K562 (cell line): ENCODE data around the gene ADGRB2.

Experiments
- ARNT ChIP-seq, 2 experiments: fragments of 450-650 bp; IDR thresholded peaks; 2 replicates each; pipeline ENCODE4 v1.6.1; 2016; ENCODE audit warnings: mild to moderate bottlenecking in 1 of 2
- ILF3 ChIP-seq: fragments of 450-650 bp; IDR thresholded peaks from 2 replicates; pipeline ENCODE4 v1.6.1; 2018; ENCODE audit warnings: antibody characterized with exemption, mild to moderate bottlenecking, moderate library complexity, borderline replicate concordance
- MNT ChIP-seq, 2 experiments: fragments of 450-650 bp; conservative IDR thresholded peaks; 2 replicates each; pipeline ENCODE4 v1.6.1; 2017; ENCODE audit warnings: mild to moderate bottlenecking in 2 of 2, moderate library complexity in 2 of 2
- NR2C2 ChIP-seq, 2 experiments: fragments of 200-800 bp in 1 of 2; sonication (Bioruptor generic) in 1 of 2; sonication (generic) in 1 of 2; formaldehyde crosslinking in 1 of 2; IDR thresholded peaks; 2 replicates each; pipeline versions ENCODE4 v1.6.1 to v1.8.0; 2016 to 2022; ENCODE audit warnings: mild to moderate bottlenecking in 1 of 2, missing compliant biosample characterization in 1 of 2, missing genetic modification characterization in 1 of 2, missing genetic modification reagents in 1 of 2
- POLR2A ChIP-seq: fragments of 450-650 bp; conservative IDR thresholded peaks from 2 replicates; pipeline ENCODE4 v1.6.1; 2016
- RNF2 ChIP-seq: sonication (generic); IDR thresholded peaks from 2 replicates; pipeline ENCODE4 v1.6.1; 2016
- TOE1 ChIP-seq, 2 experiments: fragments of 450-650 bp in 1 of 2; sonication (generic) in 1 of 2; formaldehyde crosslinking in 1 of 2; IDR thresholded peaks; 2 replicates each; pipeline versions ENCODE4 v1.7.1 to v1.8.0; 2016 to 2022; ENCODE audit warnings: borderline replicate concordance in 2 of 2, mild to moderate bottlenecking in 2 of 2, antibody characterized with exemption in 1 of 2, inconsistent platforms in 1 of 2, low read depth in 1 of 2, missing genetic modification reagents in 1 of 2, moderate library complexity in 1 of 2
- ZBTB40 ChIP-seq, 2 experiments: fragments of 450-650 bp in 1 of 2; sonication (generic) in 1 of 2; formaldehyde crosslinking in 1 of 2; IDR thresholded peaks; 2 replicates each; pipeline versions ENCODE4 v1.7.1 to v1.9.0; 2016 to 2022; ENCODE audit warnings: inconsistent platforms in 1 of 2, mild to moderate bottlenecking in 1 of 2, missing genetic modification reagents in 1 of 2
- ZHX1 ChIP-seq: fragments of 150-350 bp; conservative IDR thresholded peaks from 2 replicates; pipeline ENCODE4 v1.6.1; 2014; ENCODE audit warnings: low read length
- ZNF3 ChIP-seq: fragments of 250-450 bp; sonication (Bioruptor Pico); IDR thresholded peaks from 2 replicates; pipeline ENCODE4 v1.5.0; 2021; ENCODE audit warnings: mild to moderate bottlenecking, moderate library complexity
- ZNF699 ChIP-seq: fragments of 250-450 bp; sonication (Bioruptor Pico); IDR thresholded peaks from 2 replicates; pipeline ENCODE4 v1.8.0; 2021; ENCODE audit warnings: mild to moderate bottlenecking, moderate library complexity; ENCODE audit not compliant: insufficient replicate concordance
- TF ChIP-seq, protein P1 (sequence below): sonication (generic); formaldehyde crosslinking; IDR thresholded peaks from 2 replicates; pipeline ENCODE4 v1.4.0; 2020; ENCODE audit warnings: mild to moderate bottlenecking, missing genetic modification reagents

GRCh38 chr1:31756578-31756977 is 7.6 kb downstream of the ADGRB2 start:
- no peak for TF ChIP-seq ZBTB40 (IDR thresholded peaks at IDR 0.05)
- TF ChIP-seq ZBTB40 (CRISPR knock-in tag; IDR thresholded peaks at IDR 0.05) = no peak
- TF ChIP-seq ZHX1 = no peak
- no peak for TF ChIP-seq POLR2A
- no peak for TF ChIP-seq ARNT (IDR thresholded peaks at IDR 0.05)
- no peak for TF ChIP-seq NR2C2 (CRISPR knock-in tag; IDR thresholded peaks at IDR 0.05)
- no peak for TF ChIP-seq NR2C2 (tag; IDR thresholded peaks at IDR 0.05)
- TF ChIP-seq, protein P1, sequence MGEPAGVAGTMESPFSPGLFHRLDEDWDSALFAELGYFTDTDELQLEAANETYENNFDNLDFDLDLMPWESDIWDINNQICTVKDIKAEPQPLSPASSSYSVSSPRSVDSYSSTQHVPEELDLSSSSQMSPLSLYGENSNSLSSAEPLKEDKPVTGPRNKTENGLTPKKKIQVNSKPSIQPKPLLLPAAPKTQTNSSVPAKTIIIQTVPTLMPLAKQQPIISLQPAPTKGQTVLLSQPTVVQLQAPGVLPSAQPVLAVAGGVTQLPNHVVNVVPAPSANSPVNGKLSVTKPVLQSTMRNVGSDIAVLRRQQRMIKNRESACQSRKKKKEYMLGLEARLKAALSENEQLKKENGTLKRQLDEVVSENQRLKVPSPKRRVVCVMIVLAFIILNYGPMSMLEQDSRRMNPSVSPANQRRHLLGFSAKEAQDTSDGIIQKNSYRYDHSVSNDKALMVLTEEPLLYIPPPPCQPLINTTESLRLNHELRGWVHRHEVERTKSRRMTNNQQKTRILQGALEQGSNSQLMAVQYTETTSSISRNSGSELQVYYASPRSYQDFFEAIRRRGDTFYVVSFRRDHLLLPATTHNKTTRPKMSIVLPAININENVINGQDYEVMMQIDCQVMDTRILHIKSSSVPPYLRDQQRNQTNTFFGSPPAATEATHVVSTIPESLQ (CRISPR knock-in tag) = no peak
- no peak for TF ChIP-seq ZNF699 (CRISPR knock-in tag)
- TF ChIP-seq ZNF3 = no peak
- TF ChIP-seq TOE1 (IDR thresholded peaks at IDR 0.05; ENCODE audit: borderline replicate concordance) = no peak
- TF ChIP-seq TOE1 (CRISPR knock-in tag; IDR thresholded peaks at IDR 0.05; ENCODE audit: borderline replicate concordance, low read depth) = no peak
- no peak for TF ChIP-seq ILF3
- no peak for TF ChIP-seq MNT (conservative IDR thresholded peaks at IDR 0.05)
- no peak for TF ChIP-seq RNF2
